Stimulated activated CD8-positive, alpha-beta memory T cell treated with anti-CD3 and anti-CD28 coated beads, Interleukin-7, amount 100 ng/mL, for 4 hours (primary cell): ENCODE measurements around the gene KRTAP19-8.

ENCODE experiments used
- DNase-seq, 2 donors: peaks; one replicate each; pipeline ENCODE4 v3.0.0-alpha.2; 2020; ENCODE audit warnings: low read depth in 2 of 2

The KRTAP19-8 gene

GRCh38 chr21:31012133-31013089 lies 25.9 kb downstream of the KRTAP19-8 start:
- DNase-seq: no peak

- DNase-seq: no peak
These were observed 26.9 kb downstream of the KRTAP19-8 start for GRCh38 chr21:31011412-31011811.

GRCh38 chr21:31008355-31008754 lies 29.9 kb downstream of the KRTAP19-8 start:
- no peak for DNase-seq

- DNase-seq: no peak
These were observed 33.3 kb downstream of the KRTAP19-8 start for GRCh38 chr21:31005019-31005418.

GRCh38 chr21:31003471-31003870 lies 34.8 kb downstream of the KRTAP19-8 start:
- DNase-seq: no peak

GRCh38 chr21:30997541-30997940 lies 40.7 kb downstream of the KRTAP19-8 start:
- DNase-seq: no peak

GRCh38 chr21:30996728-30997127 lies 41.5 kb downstream of the KRTAP19-8 start:
- no peak for DNase-seq

GRCh38 chr21:30994932-30995331 lies 43.3 kb downstream of the KRTAP19-8 start:
- DNase-seq: no peak

GRCh38 chr21:30990514-30991262 lies 47.6 kb downstream of the KRTAP19-8 start:
- DNase-seq: no peak

- no peak for DNase-seq
These were observed 49.6 kb downstream of the KRTAP19-8 start for GRCh38 chr21:30988706-30989105.
